CD4-positive, alpha-beta memory T cell (primary cell): ENCODE measurements around the gene RIN3. TPM values are rescaled to one million over a fixed set of nuclear protein-coding genes. Genes with fewer than 3 reads are reported as not detected.

ENCODE experiments used
- CTCF ChIA-PET: fragments of 350-600 bp; sonication (Branson Sonifier 250); formaldehyde crosslinking; loops from one replicate; lab custom pipeline; 2021; ENCODE audit warnings: inconsistent platforms; ENCODE audit not compliant: partially characterized antibody; lab: Charles Lee
- POLR2A ChIA-PET: fragments of 350-600 bp; sonication (Branson Sonifier 250); formaldehyde crosslinking; loops from one replicate; lab custom pipeline; 2021; ENCODE audit not compliant: partially characterized antibody; lab: Charles Lee
- DNase-seq, 5 donors: peaks; one replicate each; pipeline versions ENCODE4 v3.0.0 to v3.0.0-alpha.2; 2020 to 2022; ENCODE audit warnings: mixed read lengths in 1 of 5
- H3K27ac ChIP-seq: one replicate; pipeline ENCODE4 v1.7.0; 2013; ENCODE audit warnings: low read depth, low read length
- H3K27me3 ChIP-seq: 2 replicates; pipeline ENCODE4 v1.7.0; 2013; ENCODE audit warnings: mild to moderate bottlenecking, low read length, moderate library complexity; ENCODE audit not compliant: insufficient read depth
- H3K36me3 ChIP-seq: 2 replicates; pipeline ENCODE4 v1.7.0; 2013; ENCODE audit warnings: mild to moderate bottlenecking, low read length, moderate library complexity; ENCODE audit not compliant: insufficient read depth
- H3K4me1 ChIP-seq: 2 replicates; pipeline ENCODE4 v1.7.0; 2013; ENCODE audit warnings: mild to moderate bottlenecking, low read length, moderate library complexity; ENCODE audit not compliant: insufficient read depth
- H3K4me3 ChIP-seq, 2 donors: one replicate each; pipeline ENCODE4 v1.7.0; 2013; ENCODE audit warnings: low read length in 2 of 2, mild to moderate bottlenecking in 1 of 2
- H3K9me3 ChIP-seq, 2 donors: one replicate each; pipeline ENCODE4 v1.7.0; 2013; ENCODE audit warnings: low read length in 2 of 2, control low read depth in 1 of 2; ENCODE audit not compliant: control insufficient read depth in 1 of 2
- H3K27ac Mint-ChIP-seq, 7 donors: one replicate each; pipeline ENCODE4 v1.8.0; 2020 to 2021; ENCODE audit warnings: mixed read lengths in 7 of 7, mild to moderate bottlenecking in 6 of 7, inconsistent platforms in 3 of 7, moderate library complexity in 3 of 7
- H3K27me3 Mint-ChIP-seq, 2 donors: one replicate each; pipeline ENCODE4 v1.8.0; 2020 to 2021; ENCODE audit warnings: mixed read lengths in 2 of 2
- H3K36me3 Mint-ChIP-seq, 2 donors: one replicate each; pipeline ENCODE4 v1.8.0; 2020 to 2021; ENCODE audit warnings: mixed read lengths in 2 of 2, inconsistent platforms in 1 of 2, mild to moderate bottlenecking in 1 of 2
- H3K4me1 Mint-ChIP-seq, 4 donors: one replicate each; pipeline ENCODE4 v1.8.0; 2020 to 2021; ENCODE audit warnings: mixed read lengths in 4 of 4, mild to moderate bottlenecking in 1 of 4
- H3K4me3 Mint-ChIP-seq, 8 donors: one replicate each; pipeline ENCODE4 v1.8.0; 2020 to 2021; ENCODE audit warnings: mixed read lengths in 8 of 8, mild to moderate bottlenecking in 7 of 8, moderate library complexity in 6 of 8, inconsistent platforms in 3 of 8
- H3K9me3 Mint-ChIP-seq, 8 donors: one replicate each; pipeline ENCODE4 v1.8.0; 2020 to 2021; ENCODE audit warnings: mixed read lengths in 8 of 8, mild to moderate bottlenecking in 5 of 8, inconsistent platforms in 3 of 8, moderate library complexity in 1 of 8
- intact Hi-C: fragments of 100-400 bp; cut with micrococcal nuclease; formaldehyde crosslinking; loops from one replicate; pipeline ENCODE4 v1.15.1; 2023
- polyA plus RNA-seq, 2 donors: library from polyadenylated mRNA; unstranded; fragments of 300-500 nt; fragmentation: Illumina TruSeq; gene quantifications; one replicate each; pipeline ENCODE4 v1.2.3, GENCODE V29; 2021
- total RNA-seq, 2 experiments: library from RNA; stranded (reverse); gene quantifications; one replicate each; pipeline ENCODE4 v1.2.3, GENCODE V29; 2021

Gene RIN3
- total and polyA plus RNA-seq, 4 experiments from 2014 or later, result 4.0 to 74.9 (median 45.9) TPM

DNA sequence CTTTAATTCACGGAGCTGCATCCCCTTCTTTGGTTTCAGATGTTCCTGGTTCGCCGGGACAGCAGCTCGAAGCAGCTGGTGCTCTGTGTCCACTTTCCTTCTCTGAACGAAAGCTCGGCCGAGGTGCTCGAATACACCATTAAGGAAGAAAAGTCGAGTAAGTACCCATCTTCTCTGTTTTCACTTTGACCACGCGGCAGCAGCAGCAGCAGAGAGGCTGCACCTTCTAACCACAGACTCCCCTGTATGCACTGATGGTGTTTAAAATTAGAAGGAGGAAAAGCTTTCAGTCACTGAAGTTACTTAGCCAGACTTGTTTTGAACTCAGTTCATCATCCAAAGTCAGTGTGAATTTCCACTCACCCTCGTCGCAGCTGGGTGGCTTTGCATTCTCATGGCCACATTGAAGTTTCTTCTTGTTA is 63.8 kb downstream of the RIN3 start:
- H3K4me3 ChIP-seq, result peak overlapping the region in 1 of 2 donors; percentile 12
- H3K36me3 Mint-ChIP-seq, result no peaks in the 10 kb centered on the region
- peak overlapping the region; percentile 59 to 92 (median 86) for H3K27ac Mint-ChIP-seq
- intact Hi-C loops, result no loop called here
- no peaks in the 10 kb centered on the region for H3K9me3 ChIP-seq
- peak overlapping the region; percentile 14 for H3K27ac ChIP-seq
- no peaks in the 10 kb centered on the region for H3K36me3 ChIP-seq
- peaks cover 33% of the 10 kb centered on the region for H3K4me1 ChIP-seq
- no peaks in the 10 kb centered on the region for H3K27me3 ChIP-seq
- H3K4me1 Mint-ChIP-seq, result peaks cover 22 to 54% (median 40%) of the 10 kb centered on the region in 4 donors
- DNase-seq, result peak in 4 of 5 donors; percentile 21 to 27 (median 23)
- CTCF ChIA-PET, result interaction anchor here (1.0 to 2.5 kb wide), 9 partner anchors 10 to 109 kb away, joined by 3 to 19 read pairs (median 4); no protein-coding TSS in a partner anchor
- no peaks in the 10 kb centered on the region for H3K27me3 Mint-ChIP-seq
- peaks cover 0 to 3% (median 0%) of the 10 kb centered on the region in 8 donors for H3K9me3 Mint-ChIP-seq
- peak overlapping the region; percentile 72 to 87 (median 82) for H3K4me3 Mint-ChIP-seq
- POLR2A ChIA-PET, result interaction anchor here (0.8 to 3.0 kb wide), 7 partner anchors 9 to 38 kb away, joined by 3 to 30 read pairs (median 4); no protein-coding TSS in a partner anchor

DNA sequence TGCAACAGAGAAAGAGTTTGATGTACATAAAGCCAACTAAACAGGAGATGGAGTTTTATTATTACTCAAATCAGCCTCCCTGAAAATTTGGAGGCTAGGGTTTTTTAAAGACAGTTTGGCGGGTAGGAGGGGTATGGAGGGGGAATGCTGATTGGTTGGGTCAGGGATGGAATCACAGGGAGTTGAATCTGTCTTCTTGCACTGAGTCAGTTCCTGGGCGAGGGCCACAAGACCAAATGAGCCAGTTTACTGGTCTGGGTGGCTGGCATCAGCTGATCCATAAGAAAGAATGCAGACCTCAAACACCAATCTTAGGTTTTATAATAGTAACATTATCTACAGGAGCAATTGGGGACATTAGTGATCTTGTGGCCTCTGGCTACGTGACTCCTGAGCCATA is 64.9 kb downstream of the RIN3 start:
- no peak for DNase-seq
- Mint-ChIP-seq H3K9me3 (peaks cover 0 to 4% (median 0%) of the 10 kb centered on the region in 8 donors), H3K27ac (peak overlapping the region in 2 of 7 donors; percentile 0 to 63), H3K36me3 (no peaks in the 10 kb centered on the region), H3K4me1 (peaks cover 28 to 66% (median 51%) of the 10 kb centered on the region in 4 donors), H3K27me3 (no peaks in the 10 kb centered on the region), H3K4me3 (peak overlapping the region in 3 of 8 donors; percentile 39 to 57 (median 44))
- intact Hi-C loops, result no loop called here
- Histone ChIP-seq H3K4me3 (no peak overlapping the region), H3K36me3 (no peaks in the 10 kb centered on the region), H3K4me1 (peaks cover 42% of the 10 kb centered on the region), H3K27me3 (no peaks in the 10 kb centered on the region), H3K27ac (no peak overlapping the region), H3K9me3 (no peaks in the 10 kb centered on the region)
- POLR2A ChIA-PET, result interaction anchor here (1.3 to 3.0 kb wide), 2 partner anchors 8 to 37 kb away, joined by 3 to 30 read pairs; no protein-coding TSS in a partner anchor
- CTCF ChIA-PET, result interaction anchor here (1.3 to 1.5 kb wide), 2 partner anchors 76 to 92 kb away, joined by 3 to 4 read pairs; no protein-coding TSS in a partner anchor

DNA sequence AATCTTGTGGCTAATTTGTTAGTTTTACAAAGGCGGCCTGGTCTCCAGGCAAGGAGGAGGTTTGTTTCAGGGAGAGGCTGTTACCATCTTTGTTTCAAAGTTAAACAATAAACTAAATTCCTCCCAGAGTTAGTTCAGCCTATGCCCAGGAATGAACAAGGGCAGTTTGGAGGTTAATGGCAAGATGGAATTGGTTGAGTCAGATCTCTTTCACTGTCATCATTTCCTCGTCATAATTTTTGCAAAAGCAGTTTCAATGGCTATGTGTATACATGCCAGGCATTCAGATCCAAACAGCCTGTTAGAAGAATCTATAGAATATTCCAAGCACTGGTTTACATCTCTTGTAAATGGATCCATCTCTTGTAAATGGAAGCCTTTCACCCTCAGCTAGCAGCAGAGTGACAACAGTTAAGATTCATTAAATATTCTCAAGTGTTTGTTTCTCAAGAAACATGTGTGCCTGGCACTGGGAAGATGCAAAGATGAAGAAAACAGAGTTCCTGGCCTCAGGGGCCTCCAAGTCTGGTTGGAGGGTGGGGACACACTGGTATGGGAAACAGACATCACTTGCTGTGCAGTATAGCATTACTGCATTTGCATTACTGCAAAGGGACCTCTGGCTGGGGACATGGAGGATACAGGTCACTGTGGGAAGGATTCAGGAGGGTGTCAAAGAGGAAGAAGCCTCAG is 65.8 kb downstream of the RIN3 start:
- DNase-seq, result no peak
- H3K4me3 Mint-ChIP-seq, result no peak overlapping the region
- intact Hi-C loops, result no loop called here
- Histone ChIP-seq H3K4me3 (no peak overlapping the region), H3K4me1 (peaks cover 50% of the 10 kb centered on the region), H3K9me3 (no peaks in the 10 kb centered on the region), H3K27ac (no peak overlapping the region), H3K36me3 (no peaks in the 10 kb centered on the region), H3K27me3 (no peaks in the 10 kb centered on the region)
- peak overlapping the region in 4 of 7 donors; percentile 4 to 62 (median 30) for H3K27ac Mint-ChIP-seq
- peaks cover 33 to 74% (median 57%) of the 10 kb centered on the region in 4 donors for H3K4me1 Mint-ChIP-seq
- ChIA-PET POLR2A (interaction anchor here (0.6 kb wide), 1 partner anchor 197 kb away, joined by 3 read pairs; no protein-coding TSS in a partner anchor), CTCF (interaction anchor here (1.1 kb wide), 1 partner anchor 29 kb away, joined by 3 read pairs; no protein-coding TSS in a partner anchor)
- no peaks in the 10 kb centered on the region for H3K27me3 Mint-ChIP-seq
- no peaks in the 10 kb centered on the region for H3K36me3 Mint-ChIP-seq
- H3K9me3 Mint-ChIP-seq, result peaks cover 0 to 4% (median 0%) of the 10 kb centered on the region in 8 donors

DNA sequence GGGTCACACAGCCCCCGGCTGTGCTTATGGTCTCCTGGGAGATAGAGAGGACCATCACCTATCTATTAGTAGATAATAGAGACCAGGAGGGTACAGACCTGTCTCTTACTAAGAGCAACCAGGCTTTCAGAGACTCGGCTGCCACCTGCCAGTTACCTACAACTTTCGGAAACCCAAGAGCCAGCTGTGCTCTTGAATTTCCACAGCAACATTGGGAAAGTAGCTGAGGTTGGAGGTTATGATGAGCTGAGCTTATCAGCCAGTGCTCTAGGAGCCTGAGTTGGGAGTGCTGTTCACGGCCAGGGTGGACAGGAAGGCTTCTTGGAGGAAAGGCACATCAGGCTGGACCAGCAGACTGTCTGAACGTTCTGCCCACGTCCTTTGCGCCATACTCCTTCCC is 67.6 kb downstream of the RIN3 start:
- H3K27me3 ChIP-seq, result no peaks in the 10 kb centered on the region
- H3K9me3 Mint-ChIP-seq, result peaks cover 0 to 4% (median 0%) of the 10 kb centered on the region in 8 donors
- H3K27ac ChIP-seq, result no peak overlapping the region
- no peak overlapping the region for H3K4me3 ChIP-seq
- peak overlapping the region in 2 of 8 donors; percentile 7 to 35 for H3K4me3 Mint-ChIP-seq
- no peaks in the 10 kb centered on the region for H3K36me3 Mint-ChIP-seq
- ChIA-PET POLR2A (no interaction called here), CTCF (no interaction called here)
- H3K4me1 ChIP-seq, result peaks cover 68% of the 10 kb centered on the region
- DNase-seq, result no peak
- peaks cover 47 to 92% (median 70%) of the 10 kb centered on the region in 4 donors for H3K4me1 Mint-ChIP-seq
- no peaks in the 10 kb centered on the region for H3K27me3 Mint-ChIP-seq
- peak overlapping the region in 1 of 7 donors; percentile 3 for H3K27ac Mint-ChIP-seq
- no peaks in the 10 kb centered on the region for H3K36me3 ChIP-seq
- H3K9me3 ChIP-seq, result no peaks in the 10 kb centered on the region
- intact Hi-C loops, result no loop called here

DNA sequence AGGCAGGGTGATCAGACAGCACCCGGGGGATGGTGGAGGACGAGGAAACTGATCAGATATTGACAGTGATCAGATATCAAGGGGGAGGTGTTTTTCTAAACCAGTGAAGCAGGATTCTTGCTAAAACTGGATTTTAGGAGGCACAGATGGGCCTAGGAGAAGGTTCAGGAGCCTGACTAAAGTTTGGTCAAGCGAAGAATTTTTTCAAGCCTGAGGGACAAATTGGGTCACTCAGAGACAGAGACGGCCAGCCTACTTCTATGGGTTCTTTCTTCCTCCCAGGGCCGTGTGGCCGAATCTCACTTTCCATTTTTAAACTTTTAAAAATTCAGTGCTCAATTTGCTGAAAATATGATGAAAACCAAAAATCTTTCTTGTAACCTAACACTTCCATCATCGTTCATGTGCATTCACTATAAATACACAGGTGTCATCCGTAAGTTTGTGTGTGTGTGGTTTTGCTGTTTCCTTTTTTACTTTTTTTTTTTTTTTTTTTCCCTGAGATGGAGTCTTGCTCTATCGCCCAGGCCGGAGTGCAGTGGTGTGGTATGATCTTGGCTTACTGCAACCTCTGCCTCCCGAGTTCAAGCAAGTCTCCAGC is 68.5 kb downstream of the RIN3 start:
- Mint-ChIP-seq H3K4me1 (peaks cover 48 to 92% (median 72%) of the 10 kb centered on the region in 4 donors), H3K36me3 (no peaks in the 10 kb centered on the region), H3K27ac (peak overlapping the region; percentile 7 to 91 (median 62)), H3K27me3 (no peaks in the 10 kb centered on the region), H3K4me3 (peak overlapping the region in 6 of 8 donors; percentile 24 to 55 (median 34)), H3K9me3 (peaks cover 0 to 4% (median 0%) of the 10 kb centered on the region in 8 donors)
- Histone ChIP-seq H3K27ac (no peak overlapping the region), H3K9me3 (no peaks in the 10 kb centered on the region), H3K27me3 (no peaks in the 10 kb centered on the region), H3K36me3 (no peaks in the 10 kb centered on the region), H3K4me1 (peaks cover 72% of the 10 kb centered on the region), H3K4me3 (no peak overlapping the region)
- no peak for DNase-seq
- intact Hi-C loops, result loop anchor here (2.0 kb wide), 1 partner anchor 43 kb away; no protein-coding TSS in a partner anchor
- ChIA-PET POLR2A (no interaction called here), CTCF (interaction anchor here (0.6 kb wide), 1 partner anchor 125 kb away, joined by 4 read pairs; no protein-coding TSS in a partner anchor)

DNA sequence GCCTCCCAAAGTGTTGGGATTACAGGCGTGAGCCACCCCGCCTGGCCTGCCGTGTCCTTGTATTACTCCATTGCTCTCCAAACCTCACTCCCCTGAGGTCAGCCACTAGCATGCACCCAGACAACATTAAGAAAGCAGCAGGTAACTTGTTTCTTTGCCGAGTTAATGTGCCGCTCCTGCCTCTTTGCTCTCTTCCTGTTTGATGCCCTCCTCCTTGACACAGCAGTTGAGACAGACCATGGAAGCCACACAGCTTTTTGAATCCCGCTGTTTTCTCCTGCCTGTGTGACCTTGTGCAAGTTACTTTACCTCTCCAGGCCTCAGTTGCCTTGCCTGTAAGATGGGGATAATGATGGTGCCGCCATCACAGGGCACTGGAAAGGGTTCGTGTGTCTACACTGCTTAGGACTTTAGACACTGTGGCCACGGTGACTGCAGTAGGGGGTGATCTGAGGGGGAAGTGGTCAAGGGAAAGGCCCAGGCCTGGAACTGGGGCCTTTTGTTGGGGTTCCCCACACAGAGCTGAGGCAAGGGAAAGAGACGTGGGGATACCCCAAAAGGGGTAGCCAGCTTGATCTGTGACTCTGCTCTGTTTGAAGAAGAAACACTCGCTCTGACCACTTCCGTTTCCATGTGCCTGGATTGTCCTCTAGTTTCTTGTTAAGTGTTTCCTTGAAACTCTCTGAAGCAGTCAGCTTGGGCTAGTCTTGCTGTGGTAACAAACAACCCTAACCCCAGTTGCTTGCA is 69.3 kb downstream of the RIN3 start:
- Mint-ChIP-seq H3K4me3 (peak overlapping the region in 5 of 8 donors; percentile 32 to 62 (median 45)), H3K36me3 (no peaks in the 10 kb centered on the region), H3K27me3 (no peaks in the 10 kb centered on the region), H3K9me3 (peaks cover 0 to 4% (median 0%) of the 10 kb centered on the region in 8 donors), H3K27ac (peak overlapping the region; percentile 7 to 91 (median 49)), H3K4me1 (peaks cover 47 to 92% (median 72%) of the 10 kb centered on the region in 4 donors)
- H3K4me3 ChIP-seq, result no peak overlapping the region
- intact Hi-C loops, result loop anchor here (2.0 kb wide), 1 partner anchor 44 kb away; no protein-coding TSS in a partner anchor
- peak in 1 of 5 donors; percentile 58 for DNase-seq
- H3K36me3 ChIP-seq, result no peaks in the 10 kb centered on the region
- H3K27ac ChIP-seq, result no peak overlapping the region
- ChIA-PET CTCF (interaction anchor here (0.6 kb wide), 1 partner anchor 125 kb away, joined by 4 read pairs; no protein-coding TSS in a partner anchor), POLR2A (interaction anchor here (0.9 to 1.0 kb wide), 2 partner anchors 40 to 69 kb away, joined by 3 read pairs; no protein-coding TSS in a partner anchor)
- H3K4me1 ChIP-seq, result peaks cover 72% of the 10 kb centered on the region
- H3K9me3 ChIP-seq, result no peaks in the 10 kb centered on the region
- no peaks in the 10 kb centered on the region for H3K27me3 ChIP-seq
